Caco-2 (cell line): ENCODE results near the gene PRCD. TPM values are rescaled to one million over a fixed set of nuclear protein-coding genes. Genes with fewer than 3 reads are reported as not detected.

Experiments
- BruUV-seq: library from RNA; stranded (reverse); fragments of 400-500 nt; replicated peaks from 2 replicates; lab custom pipeline; 2021; lab: Mats Ljungman, UMichigan
- CTCF ChIA-PET: fragments of 300-600 bp; sonication (Branson Sonifier 250); formaldehyde crosslinking; loops from one replicate; lab custom pipeline; 2022; ENCODE audit warnings: antibody characterized with exemption; lab: Charles Lee
- POLR2A ChIA-PET: fragments of 300-600 bp; sonication (Branson Sonifier 250); formaldehyde crosslinking; loops from one replicate; lab custom pipeline; 2022; ENCODE audit warnings: antibody characterized with exemption; lab: Charles Lee
- DNase-seq, 2 experiments: peaks; one replicate each; pipeline versions ENCODE4 v3.0.0 to v3.0.0-alpha.2; 2020 to 2022
- H3K27me3 ChIP-seq: replicated peaks from 2 replicates; pipeline ENCODE4 v1.6.0; 2011; ENCODE audit warnings: low read length; ENCODE audit not compliant: control insufficient read depth, insufficient read depth
- H3K36me3 ChIP-seq: 2 replicates; pipeline ENCODE4 v1.5.1; 2011; ENCODE audit warnings: low read length; ENCODE audit not compliant: control insufficient read depth, insufficient read depth
- H3K4me1 ChIP-seq: fragments of 250-450 bp; sonication (Bioruptor Pico); 2 replicates; pipeline ENCODE4 v1.5.1; 2020; ENCODE audit warnings: mild to moderate bottlenecking
- H3K4me3 ChIP-seq: 2 replicates; pipeline ENCODE4 v1.5.1; 2011; ENCODE audit warnings: low read depth, mild to moderate bottlenecking, control low read depth, low read length
- H3K9me3 ChIP-seq: fragments of 250-450 bp; sonication (Bioruptor Pico); 2 replicates; pipeline ENCODE4 v1.5.1; 2020; ENCODE audit warnings: mild to moderate bottlenecking, moderate library complexity
- H3K27ac Mint-ChIP-seq: one replicate; pipeline ENCODE4 v1.8.0; 2022; ENCODE audit warnings: mixed read lengths; ENCODE audit not compliant: unreplicated experiment
- H3K27me3 Mint-ChIP-seq: one replicate; pipeline ENCODE4 v1.8.0; 2022; ENCODE audit warnings: mixed read lengths; ENCODE audit not compliant: insufficient read depth, unreplicated experiment
- H3K36me3 Mint-ChIP-seq: one replicate; pipeline ENCODE4 v1.8.0; 2022; ENCODE audit warnings: mild to moderate bottlenecking, mixed read lengths; ENCODE audit not compliant: insufficient read depth, unreplicated experiment
- H3K4me1 Mint-ChIP-seq: one replicate; pipeline ENCODE4 v1.8.0; 2022; ENCODE audit warnings: low read depth, mixed read lengths; ENCODE audit not compliant: unreplicated experiment
- H3K4me3 Mint-ChIP-seq: one replicate; pipeline ENCODE4 v1.8.0; 2022; ENCODE audit warnings: mild to moderate bottlenecking, moderate library complexity, mixed read lengths; ENCODE audit not compliant: unreplicated experiment
- H3K9me3 Mint-ChIP-seq: one replicate; pipeline ENCODE4 v1.8.0; 2022; ENCODE audit warnings: mixed read lengths; ENCODE audit not compliant: unreplicated experiment
- intact Hi-C: fragments of 100-400 bp; cut with micrococcal nuclease; formaldehyde crosslinking; loops from one replicate; pipeline ENCODE4 v1.10.0; 2022; ENCODE audit not compliant: unreplicated experiment
- total RNA-seq: library from RNA; stranded (reverse); gene quantifications from 2 replicates; pipeline ENCODE4 v1.2.3, GENCODE V29; 2022
- TF ChIP-seq, protein P1 (sequence below), 2 experiments: fragments of 200-600 bp in 1 of 2; IDR thresholded peaks; 1 replicate in 1 of 2; 2 replicates in 1 of 2; pipeline versions ENCODE4 v1.5.1 to v1.8.0; 2011 to 2022; ENCODE audit warnings: antibody characterized with exemption in 1 of 2, control low read depth in 1 of 2, inconsistent platforms in 1 of 2, low read depth in 1 of 2, low read length in 1 of 2, mild to moderate bottlenecking in 1 of 2, moderate library complexity in 1 of 2; ENCODE audit not compliant: insufficient read depth in 1 of 2, severe bottlenecking in 1 of 2, unreplicated experiment in 1 of 2

Gene PRCD
- total RNA-seq, 1 experiment from 2014 or later: not detected

DNA sequence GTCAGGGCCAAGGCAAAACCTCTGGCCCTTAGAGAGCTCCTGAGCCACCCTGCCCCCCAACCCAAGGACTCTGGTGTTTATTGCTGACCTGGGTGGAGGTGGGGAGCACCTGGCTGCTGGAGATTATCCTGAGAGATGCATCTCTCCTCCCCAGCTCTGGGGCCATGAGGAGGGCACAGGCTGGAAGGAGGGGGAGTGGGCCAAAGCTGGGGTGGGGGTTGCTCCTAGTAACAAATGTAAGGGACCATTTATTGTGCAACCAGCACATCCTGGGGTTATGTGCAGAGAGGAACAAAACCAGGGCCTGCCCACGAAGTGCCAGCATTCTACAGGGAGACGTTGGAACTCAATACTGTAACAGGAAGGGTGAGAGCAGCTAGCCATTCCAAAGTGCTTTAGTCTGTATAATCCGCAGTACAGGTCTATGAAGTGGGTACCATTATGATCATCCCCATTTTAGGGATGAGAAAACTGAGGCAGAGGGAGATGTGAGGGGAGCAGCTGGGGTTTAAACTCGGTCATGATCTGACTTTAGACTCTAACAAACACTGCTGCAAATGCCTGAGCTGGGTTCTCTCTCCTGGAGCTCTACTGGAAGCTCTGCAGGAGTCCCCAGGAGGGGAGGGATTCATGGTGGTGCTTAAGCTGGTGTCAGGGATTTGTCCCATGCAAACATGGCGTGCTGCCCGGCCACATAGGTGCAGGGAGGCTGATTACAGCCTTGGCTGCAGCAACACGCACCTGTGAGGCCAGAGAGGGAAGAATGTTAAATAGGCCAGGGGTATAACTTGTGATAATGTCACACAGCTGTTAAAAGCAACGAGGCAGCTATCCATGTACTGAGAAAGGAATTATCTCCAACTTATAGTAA is 37.3 kb upstream of the PRCD start:
- no peak overlapping the region for H3K27ac Mint-ChIP-seq
- H3K9me3 Mint-ChIP-seq: no peaks in the 10 kb centered on the region
- no peaks in the 10 kb centered on the region for H3K27me3 Mint-ChIP-seq
- ChIA-PET POLR2A (interaction anchor here (0.6 kb wide), 1 partner anchor 119 kb away, joined by 4 read pairs; no protein-coding TSS in a partner anchor), CTCF (interaction anchor here (0.6 to 1.7 kb wide), 4 partner anchors 35 to 65 kb away, joined by 3 to 12 read pairs (median 3); partner anchors contain the start of gene AANAT)
- intact Hi-C loops: no loop called here
- TF ChIP-seq, protein P1, sequence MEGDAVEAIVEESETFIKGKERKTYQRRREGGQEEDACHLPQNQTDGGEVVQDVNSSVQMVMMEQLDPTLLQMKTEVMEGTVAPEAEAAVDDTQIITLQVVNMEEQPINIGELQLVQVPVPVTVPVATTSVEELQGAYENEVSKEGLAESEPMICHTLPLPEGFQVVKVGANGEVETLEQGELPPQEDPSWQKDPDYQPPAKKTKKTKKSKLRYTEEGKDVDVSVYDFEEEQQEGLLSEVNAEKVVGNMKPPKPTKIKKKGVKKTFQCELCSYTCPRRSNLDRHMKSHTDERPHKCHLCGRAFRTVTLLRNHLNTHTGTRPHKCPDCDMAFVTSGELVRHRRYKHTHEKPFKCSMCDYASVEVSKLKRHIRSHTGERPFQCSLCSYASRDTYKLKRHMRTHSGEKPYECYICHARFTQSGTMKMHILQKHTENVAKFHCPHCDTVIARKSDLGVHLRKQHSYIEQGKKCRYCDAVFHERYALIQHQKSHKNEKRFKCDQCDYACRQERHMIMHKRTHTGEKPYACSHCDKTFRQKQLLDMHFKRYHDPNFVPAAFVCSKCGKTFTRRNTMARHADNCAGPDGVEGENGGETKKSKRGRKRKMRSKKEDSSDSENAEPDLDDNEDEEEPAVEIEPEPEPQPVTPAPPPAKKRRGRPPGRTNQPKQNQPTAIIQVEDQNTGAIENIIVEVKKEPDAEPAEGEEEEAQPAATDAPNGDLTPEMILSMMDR (IDR thresholded peaks at IDR 0.05; ENCODE audit: insufficient read depth in 1 of 2, low read depth in 1 of 2, low read length in 1 of 2, severe bottlenecking in 1 of 2, unreplicated experiment in 1 of 2): no peak
- Histone ChIP-seq H3K27me3 (no peaks in the 10 kb centered on the region), H3K36me3 (no peaks in the 10 kb centered on the region), H3K9me3 (no peaks in the 10 kb centered on the region), H3K4me3 (no peak overlapping the region), H3K4me1 (peaks cover 43% of the 10 kb centered on the region)
- no peak overlapping the region for H3K4me3 Mint-ChIP-seq
- H3K36me3 Mint-ChIP-seq: peaks cover 10% of the 10 kb centered on the region
- DNase-seq: no peak
- no TSS peak for BruUV-seq
- H3K4me1 Mint-ChIP-seq: peaks cover 21% of the 10 kb centered on the region

DNA sequence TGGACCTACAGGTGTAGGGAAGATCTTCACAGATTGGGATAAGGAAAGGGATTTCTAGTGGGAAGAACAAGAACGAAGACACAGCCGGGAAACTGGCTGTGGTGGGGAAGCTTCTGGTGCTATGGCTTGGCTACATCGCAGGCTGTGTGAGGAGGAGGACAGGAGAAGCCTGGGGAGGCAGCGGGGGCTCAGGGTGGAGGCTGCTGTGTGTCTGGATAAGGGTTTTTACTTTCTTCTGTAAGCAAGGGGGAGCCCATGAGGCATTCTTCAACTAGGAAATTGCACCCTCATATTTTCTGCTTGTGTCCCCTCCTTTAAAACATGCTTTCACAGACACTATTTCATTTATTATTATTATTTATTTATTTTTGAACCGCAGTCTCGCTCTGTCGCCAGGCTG is 35.7 kb upstream of the PRCD start:
- H3K9me3 ChIP-seq: no peaks in the 10 kb centered on the region
- TF ChIP-seq, protein P1 (IDR thresholded peaks at IDR 0.05; ENCODE audit: insufficient read depth in 1 of 2, low read depth in 1 of 2, low read length in 1 of 2, severe bottlenecking in 1 of 2, unreplicated experiment in 1 of 2): no peak
- ChIA-PET CTCF (interaction anchor here (0.6 kb wide), 1 partner anchor 96 kb away, joined by 4 read pairs; no protein-coding TSS in a partner anchor), POLR2A (no interaction called here)
- Mint-ChIP-seq H3K27ac (no peak overlapping the region), H3K36me3 (peaks cover 5% of the 10 kb centered on the region), H3K9me3 (no peaks in the 10 kb centered on the region), H3K4me1 (peaks cover 13% of the 10 kb centered on the region), H3K4me3 (no peak overlapping the region), H3K27me3 (peaks cover 5% of the 10 kb centered on the region)
- no peak overlapping the region for H3K4me3 ChIP-seq
- H3K36me3 ChIP-seq: no peaks in the 10 kb centered on the region
- H3K4me1 ChIP-seq: peaks cover 31% of the 10 kb centered on the region
- no peaks in the 10 kb centered on the region for H3K27me3 ChIP-seq
- DNase-seq: no peak
- BruUV-seq: no TSS peak
- intact Hi-C loops: no loop called here
